ENCODE results near the gene SLC26A4. TPM values are rescaled to one million over a fixed set of nuclear protein-coding genes. Genes with fewer than 3 reads are reported as not detected.

SLC26A4 gene
- polyA plus RNA-seq, 1 experiment: 0.12 TPM

GRCh38 chr7:107676249-107676648 is 15.6 kb downstream of the SLC26A4 start:
- ChIA-PET CTCF (interaction anchor here (0.9 kb wide), 1 partner anchor 785 kb away, joined by 3 read pairs; no protein-coding TSS in a partner anchor), POLR2A (no interaction called here)
- no peak overlapping the region for H3K4me3 ChIP-seq (ENCODE audit: low read depth, low read length)
- no peak for TF ChIP-seq CTCF (IDR thresholded peaks at IDR 0.05; ENCODE audit: insufficient read depth, low read depth, low read length)
- H3K27me3 ChIP-seq (ENCODE audit: control insufficient read depth, insufficient read depth, low read length): no peaks in the 10 kb centered on the region
- no peaks in the 10 kb centered on the region for H3K36me3 ChIP-seq (ENCODE audit: control insufficient read depth, insufficient read depth, low read length)
- DNase-seq (ENCODE audit: low read depth): no peak

GRCh38 chr7:107678110-107678753 is 17.6 kb downstream of the SLC26A4 start:
- POLR2A ChIA-PET: no interaction called here
- Histone ChIP-seq H3K27me3 (ENCODE audit: control insufficient read depth, insufficient read depth, low read length) (no peaks in the 10 kb centered on the region), H3K4me3 (ENCODE audit: low read depth, low read length) (no peak overlapping the region), H3K36me3 (ENCODE audit: control insufficient read depth, insufficient read depth, low read length) (no peaks in the 10 kb centered on the region)
- TF ChIP-seq CTCF (IDR thresholded peaks at IDR 0.05; ENCODE audit: insufficient read depth, low read depth, low read length): no peak
- CTCF ChIA-PET: no interaction called here
- no peak for DNase-seq (ENCODE audit: low read depth)

- no peak for DNase-seq (ENCODE audit: low read depth)
- CTCF ChIA-PET: no interaction called here
- no peaks in the 10 kb centered on the region for H3K27me3 ChIP-seq (ENCODE audit: control insufficient read depth, insufficient read depth, low read length)
These were observed 19.9 kb downstream of the SLC26A4 start for GRCh38 chr7:107680478-107680877.

GRCh38 chr7:107682886-107683285 is 22.3 kb downstream of the SLC26A4 start:
- Histone ChIP-seq H3K36me3 (ENCODE audit: control insufficient read depth, insufficient read depth, low read length) (no peaks in the 10 kb centered on the region), H3K27me3 (ENCODE audit: control insufficient read depth, insufficient read depth, low read length) (no peaks in the 10 kb centered on the region), H3K4me3 (ENCODE audit: low read depth, low read length) (no peak overlapping the region)
- TF ChIP-seq CTCF (IDR thresholded peaks at IDR 0.05; ENCODE audit: insufficient read depth, low read depth, low read length): no peak
- no peak for DNase-seq (ENCODE audit: low read depth)
- CTCF ChIA-PET: no interaction called here
- POLR2A ChIA-PET: no interaction called here

More at GRCh38 chr7:107680478-107680877, 19.9 kb downstream of the SLC26A4 start:
- no peaks in the 10 kb centered on the region for H3K36me3 ChIP-seq (ENCODE audit: control insufficient read depth, insufficient read depth, low read length)
- TF ChIP-seq CTCF (IDR thresholded peaks at IDR 0.05; ENCODE audit: insufficient read depth, low read depth, low read length): no peak
- H3K4me3 ChIP-seq (ENCODE audit: low read depth, low read length): no peak overlapping the region
- POLR2A ChIA-PET: no interaction called here

GRCh38 chr7:107684287-107684686 is 23.7 kb downstream of the SLC26A4 start:
- ChIA-PET POLR2A (interaction anchor here (0.6 kb wide), 1 partner anchor 11 kb away, joined by 4 read pairs; no protein-coding TSS in a partner anchor), CTCF (no interaction called here)
- Histone ChIP-seq H3K4me3 (ENCODE audit: low read depth, low read length) (no peak overlapping the region), H3K36me3 (ENCODE audit: control insufficient read depth, insufficient read depth, low read length) (no peaks in the 10 kb centered on the region), H3K27me3 (ENCODE audit: control insufficient read depth, insufficient read depth, low read length) (no peaks in the 10 kb centered on the region)
- DNase-seq (ENCODE audit: low read depth): no peak
- TF ChIP-seq CTCF (IDR thresholded peaks at IDR 0.05; ENCODE audit: insufficient read depth, low read depth, low read length): no peak

All from BJ (cell line).